H1 (cell line): ENCODE measurements around the gene OSCP1. TPM values are rescaled to one million over a fixed set of nuclear protein-coding genes. Genes with fewer than 3 reads are reported as not detected.

Source experiments
- ASH2L ChIP-seq: fragments of 200-600, 300-600 bp; sonication (generic); IDR thresholded peaks from one replicate; pipeline ENCODE4 v1.7.1; 2017; ENCODE audit warnings: low read length
- GTF2F1 ChIP-seq: IDR thresholded peaks from 2 replicates; pipeline ENCODE4 v1.6.1; 2012; ENCODE audit warnings: low read depth, low read length, improper control_type of control experiment, borderline replicate concordance
- JUND ChIP-seq: IDR thresholded peaks from 2 replicates; pipeline ENCODE4 v1.6.1; 2011; ENCODE audit warnings: mild to moderate bottlenecking, improper control_type of control experiment, low read length
- RAD21 ChIP-seq, 2 experiments: IDR thresholded peaks in 1 of 2; conservative IDR thresholded peaks in 1 of 2; 2 replicates each; pipeline ENCODE4 v1.6.1; 2011; ENCODE audit warnings: low read depth in 2 of 2, low read length in 2 of 2, improper control_type of control experiment in 1 of 2, inconsistent platforms in 1 of 2, mild to moderate bottlenecking in 1 of 2, moderate library complexity in 1 of 2
- polyA plus RNA-seq, 7 experiments: library from polyadenylated mRNA; depleted of rRNA in 3 of 7; stranded (reverse) in 5 of 7; unstranded in 2 of 7; fragments of >200 nt in 5 of 7; fragments of 200-250 nt in 2 of 7; gene quantifications; 1 replicate in 5 of 7; 2 replicates in 1 of 7; 4 replicates in 1 of 7; pipeline versions ENCODE4 v1.2.1 to v1.2.3, GENCODE V29; 2011 to 2013; ENCODE audit warnings: missing spikeins in 2 of 7, mixed read lengths in 2 of 7
- total RNA-seq: library from RNA; stranded (reverse); fragmentation: NEBNext Ultra II Directional; extraction: Animal tissue kit (Norgen Biotek cat#: 25700); gene quantifications from 2 replicates; pipeline ENCODE4 v1.2.1, GENCODE V29; 2021
- TF ChIP-seq, protein P1 (sequence below), 3 experiments: IDR thresholded peaks; 1 replicate in 2 of 3; 2 replicates in 1 of 3; pipeline versions ENCODE4 v1.5.1 to v1.6.1; 2011; ENCODE audit warnings: low read length in 3 of 3, mild to moderate bottlenecking in 3 of 3, inconsistent platforms in 2 of 3, low read depth in 1 of 3, moderate library complexity in 1 of 3; ENCODE audit not compliant: insufficient read depth in 1 of 3; ENCODE audit errors: control extremely low read depth in 1 of 3

The OSCP1 gene
- total and polyA plus RNA-seq, 2 of the 8 experiments (the other 6 are each of a cell fraction or from before 2014, with no cell fraction given), result 1.8 to 3.3 TPM

DNA sequence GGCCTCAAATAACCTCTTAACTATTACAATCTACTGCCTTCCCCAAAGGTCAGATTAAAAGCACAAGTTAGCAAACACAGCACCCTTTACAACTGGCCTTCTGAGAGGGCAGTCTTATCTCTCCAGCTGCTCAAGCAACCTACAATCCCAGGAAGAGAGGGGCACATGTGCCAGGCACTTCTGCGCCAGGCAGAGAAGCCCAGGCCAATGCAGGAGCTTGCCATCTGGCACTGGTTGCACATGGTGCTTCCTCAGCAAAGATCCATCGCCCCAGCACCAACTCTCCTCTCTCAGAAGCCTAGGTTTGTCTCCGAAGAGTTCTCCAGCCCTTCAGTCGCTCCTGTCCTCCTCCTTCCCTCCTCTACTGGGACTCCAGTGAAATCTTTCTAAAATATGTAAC is 67.0 kb downstream of the OSCP1 start (continued):
- TF ChIP-seq, protein P1, sequence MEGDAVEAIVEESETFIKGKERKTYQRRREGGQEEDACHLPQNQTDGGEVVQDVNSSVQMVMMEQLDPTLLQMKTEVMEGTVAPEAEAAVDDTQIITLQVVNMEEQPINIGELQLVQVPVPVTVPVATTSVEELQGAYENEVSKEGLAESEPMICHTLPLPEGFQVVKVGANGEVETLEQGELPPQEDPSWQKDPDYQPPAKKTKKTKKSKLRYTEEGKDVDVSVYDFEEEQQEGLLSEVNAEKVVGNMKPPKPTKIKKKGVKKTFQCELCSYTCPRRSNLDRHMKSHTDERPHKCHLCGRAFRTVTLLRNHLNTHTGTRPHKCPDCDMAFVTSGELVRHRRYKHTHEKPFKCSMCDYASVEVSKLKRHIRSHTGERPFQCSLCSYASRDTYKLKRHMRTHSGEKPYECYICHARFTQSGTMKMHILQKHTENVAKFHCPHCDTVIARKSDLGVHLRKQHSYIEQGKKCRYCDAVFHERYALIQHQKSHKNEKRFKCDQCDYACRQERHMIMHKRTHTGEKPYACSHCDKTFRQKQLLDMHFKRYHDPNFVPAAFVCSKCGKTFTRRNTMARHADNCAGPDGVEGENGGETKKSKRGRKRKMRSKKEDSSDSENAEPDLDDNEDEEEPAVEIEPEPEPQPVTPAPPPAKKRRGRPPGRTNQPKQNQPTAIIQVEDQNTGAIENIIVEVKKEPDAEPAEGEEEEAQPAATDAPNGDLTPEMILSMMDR (IDR thresholded peaks at IDR 0.05; ENCODE audit: control extremely low read depth in 1 of 3, insufficient read depth in 1 of 3, low read depth in 1 of 3, low read length in 3 of 3), result no peak
- TF ChIP-seq JUND (no peak), ASH2L (no peak), RAD21 (IDR thresholded peaks at IDR 0.05 in 1 of 2, conservative IDR thresholded peaks at IDR 0.05 in 1 of 2; ENCODE audit: low read depth in 2 of 2, low read length in 2 of 2) (no peak), GTF2F1 (no peak)
